ENCODE data around the gene NTN4.

DNA sequence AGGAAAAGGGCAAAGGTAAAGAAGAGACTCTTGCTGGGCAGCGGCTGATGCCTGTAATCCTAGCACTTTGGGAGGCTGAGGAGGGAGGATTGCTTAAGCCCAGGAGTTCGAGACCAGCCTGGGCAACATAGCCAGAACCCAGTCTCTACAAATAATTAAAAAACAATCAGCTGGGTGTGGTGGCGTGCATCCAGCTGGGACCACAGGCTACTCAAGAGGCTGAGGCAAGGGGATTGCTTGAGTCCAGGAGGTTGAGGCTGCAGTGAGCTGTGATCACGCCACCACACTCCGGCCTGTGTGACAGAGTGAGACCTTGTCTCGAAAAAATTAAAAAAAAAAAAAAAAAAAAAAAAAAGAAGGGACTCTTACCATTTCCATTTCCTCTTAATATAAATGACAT lies 138.9 kb downstream of the NTN4 start:
- TF ChIP-seq ZNF70 (CRISPR knock-in tag; IDR thresholded peaks at IDR 0.05) = no peak
- TF ChIP-seq ZFP3 (CRISPR knock-in tag; IDR thresholded peaks at IDR 0.05) = no peak
- TF ChIP-seq, protein P1, sequence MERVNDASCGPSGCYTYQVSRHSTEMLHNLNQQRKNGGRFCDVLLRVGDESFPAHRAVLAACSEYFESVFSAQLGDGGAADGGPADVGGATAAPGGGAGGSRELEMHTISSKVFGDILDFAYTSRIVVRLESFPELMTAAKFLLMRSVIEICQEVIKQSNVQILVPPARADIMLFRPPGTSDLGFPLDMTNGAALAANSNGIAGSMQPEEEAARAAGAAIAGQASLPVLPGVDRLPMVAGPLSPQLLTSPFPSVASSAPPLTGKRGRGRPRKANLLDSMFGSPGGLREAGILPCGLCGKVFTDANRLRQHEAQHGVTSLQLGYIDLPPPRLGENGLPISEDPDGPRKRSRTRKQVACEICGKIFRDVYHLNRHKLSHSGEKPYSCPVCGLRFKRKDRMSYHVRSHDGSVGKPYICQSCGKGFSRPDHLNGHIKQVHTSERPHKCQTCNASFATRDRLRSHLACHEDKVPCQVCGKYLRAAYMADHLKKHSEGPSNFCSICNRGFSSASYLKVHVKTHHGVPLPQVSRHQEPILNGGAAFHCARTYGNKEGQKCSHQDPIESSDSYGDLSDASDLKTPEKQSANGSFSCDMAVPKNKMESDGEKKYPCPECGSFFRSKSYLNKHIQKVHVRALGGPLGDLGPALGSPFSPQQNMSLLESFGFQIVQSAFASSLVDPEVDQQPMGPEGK (CRISPR knock-in tag; IDR thresholded peaks at IDR 0.05; ENCODE audit: borderline replicate concordance) = no peak
- TF ChIP-seq CSDC2 (CRISPR knock-in tag; IDR thresholded peaks at IDR 0.05) = no peak
- no peak for TF ChIP-seq ZFP30 (CRISPR knock-in tag; IDR thresholded peaks at IDR 0.05)
- TF ChIP-seq, protein P2, sequence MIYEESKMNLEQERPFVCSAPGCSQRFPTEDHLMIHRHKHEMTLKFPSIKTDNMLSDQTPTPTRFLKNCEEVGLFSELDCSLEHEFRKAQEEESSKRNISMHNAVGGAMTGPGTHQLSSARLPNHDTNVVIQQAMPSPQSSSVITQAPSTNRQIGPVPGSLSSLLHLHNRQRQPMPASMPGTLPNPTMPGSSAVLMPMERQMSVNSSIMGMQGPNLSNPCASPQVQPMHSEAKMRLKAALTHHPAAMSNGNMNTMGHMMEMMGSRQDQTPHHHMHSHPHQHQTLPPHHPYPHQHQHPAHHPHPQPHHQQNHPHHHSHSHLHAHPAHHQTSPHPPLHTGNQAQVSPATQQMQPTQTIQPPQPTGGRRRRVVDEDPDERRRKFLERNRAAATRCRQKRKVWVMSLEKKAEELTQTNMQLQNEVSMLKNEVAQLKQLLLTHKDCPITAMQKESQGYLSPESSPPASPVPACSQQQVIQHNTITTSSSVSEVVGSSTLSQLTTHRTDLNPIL (CRISPR knock-in tag; IDR thresholded peaks at IDR 0.05; ENCODE audit: low read depth) = no peak
- no peak for TF ChIP-seq TCF4 (CRISPR knock-in tag; IDR thresholded peaks at IDR 0.05; ENCODE audit: borderline replicate concordance)
- no peak for TF ChIP-seq SNAI2 (CRISPR knock-in tag; IDR thresholded peaks at IDR 0.05)
- TF ChIP-seq RARB (CRISPR knock-in tag; IDR thresholded peaks at IDR 0.05) = no peak
- TF ChIP-seq ZC3H10 (CRISPR knock-in tag; IDR thresholded peaks at IDR 0.05) = no peak
- TF ChIP-seq ESRRG (CRISPR knock-in tag; IDR thresholded peaks at IDR 0.05) = no peak
- no peak for TF ChIP-seq BACH2 (CRISPR knock-in tag; IDR thresholded peaks at IDR 0.05; ENCODE audit: borderline replicate concordance)
- TF ChIP-seq TOX (CRISPR knock-in tag; IDR thresholded peaks at IDR 0.05; ENCODE audit: borderline replicate concordance) = no peak
- TF ChIP-seq ISL1 (CRISPR knock-in tag; IDR thresholded peaks at IDR 0.05) = no peak

Data from SK-N-SH treated with all-trans-retinoic acid at 6 μM for 48 hours (cell line).